Muscle of arm (tissue), 12 donors: ENCODE data around the gene RNF175. TPM values are rescaled to one million over a fixed set of nuclear protein-coding genes. Genes with fewer than 3 reads are reported as not detected.
"Not testable (repeated sequence)": the region's sequence is repeated elsewhere in the genome, so short reads cannot be mapped to it uniquely, and the experiment has no call there.

Experiments
- DNase-seq: peaks from one replicate; pipeline ENCODE4 v3.0.0-alpha.2; 2013
- polyA plus RNA-seq, 12 donors: library from polyadenylated mRNA; unstranded; fragments of 120-200 nt; gene quantifications; one replicate each; pipeline ENCODE4 v1.2.1, GENCODE V29; 2013; ENCODE audit not compliant: insufficient read length in 12 of 12

The RNF175 gene
- polyA plus RNA-seq, 12 donors, result 0.28 to 3.7 (median 0.59) TPM; not detected in 2

DNA sequence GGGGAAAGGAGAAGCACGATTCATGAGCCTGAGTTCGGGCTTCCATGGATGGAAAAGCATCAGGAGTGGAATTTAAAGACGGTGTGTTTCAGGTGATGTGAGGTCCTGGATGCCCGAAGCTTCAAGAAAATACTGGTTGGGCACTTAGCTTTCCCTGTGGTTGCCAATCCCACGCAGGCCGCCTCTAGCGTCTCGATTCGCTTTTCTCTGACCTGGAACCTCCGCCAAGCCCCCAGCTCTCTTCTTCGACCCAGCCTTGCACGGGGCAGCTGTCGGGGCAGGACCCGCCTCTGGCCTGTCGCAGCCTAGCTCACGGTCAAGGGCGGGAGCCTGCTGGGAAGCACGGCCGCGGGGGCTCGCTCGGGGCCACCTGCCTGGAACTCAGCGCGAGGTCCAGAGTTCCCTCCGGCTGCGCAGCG, 76.1 kb downstream of the RNF175 start:
- no peak for DNase-seq

DNA sequence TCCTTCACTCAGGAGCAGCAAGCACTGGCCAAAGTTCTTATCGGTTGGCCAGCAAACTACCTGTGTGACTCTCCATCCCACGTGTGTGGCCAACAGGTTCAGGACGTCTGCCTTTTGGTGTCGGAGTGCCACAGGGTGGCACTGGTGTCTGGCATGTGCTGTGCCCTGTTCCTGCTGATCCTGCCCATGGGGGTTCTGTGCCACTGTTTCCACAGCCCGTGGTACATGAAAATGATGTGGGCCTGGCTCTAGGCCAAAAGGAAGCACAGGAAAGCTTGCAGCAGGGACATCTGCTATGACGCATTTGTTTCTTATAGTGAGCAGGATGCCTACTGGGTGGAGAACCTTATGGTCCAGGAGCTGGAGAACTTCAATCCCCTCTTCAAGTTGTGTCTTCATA, 80.3 kb downstream of the RNF175 start:
- DNase-seq, result no peak

DNA sequence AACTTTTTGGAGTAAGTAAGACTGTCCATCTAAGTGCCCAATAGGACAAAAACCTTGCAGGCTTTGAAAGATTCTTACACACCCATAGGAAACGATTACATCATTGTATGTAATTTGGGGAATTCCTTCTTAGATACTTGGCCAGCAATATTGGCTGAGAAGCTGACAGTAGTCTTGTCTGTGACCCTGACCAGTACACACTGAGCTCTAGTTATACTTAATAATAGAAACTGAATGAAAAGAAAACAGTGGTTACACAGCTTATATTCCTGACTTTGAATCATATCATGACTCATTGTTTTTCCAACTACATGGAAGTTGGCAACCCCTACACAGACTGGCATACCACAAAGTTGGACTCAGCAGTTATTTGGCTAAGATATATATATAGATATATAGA, 82.8 kb downstream of the RNF175 start:
- no peak for DNase-seq

- DNase-seq, result no peak
Measured at GRCh38 chr4:153676486-153676885, 83.3 kb downstream of the RNF175 start.

- DNase-seq, result no peak
Measured at GRCh38 chr4:153669838-153670237, 90.0 kb downstream of the RNF175 start.

DNA sequence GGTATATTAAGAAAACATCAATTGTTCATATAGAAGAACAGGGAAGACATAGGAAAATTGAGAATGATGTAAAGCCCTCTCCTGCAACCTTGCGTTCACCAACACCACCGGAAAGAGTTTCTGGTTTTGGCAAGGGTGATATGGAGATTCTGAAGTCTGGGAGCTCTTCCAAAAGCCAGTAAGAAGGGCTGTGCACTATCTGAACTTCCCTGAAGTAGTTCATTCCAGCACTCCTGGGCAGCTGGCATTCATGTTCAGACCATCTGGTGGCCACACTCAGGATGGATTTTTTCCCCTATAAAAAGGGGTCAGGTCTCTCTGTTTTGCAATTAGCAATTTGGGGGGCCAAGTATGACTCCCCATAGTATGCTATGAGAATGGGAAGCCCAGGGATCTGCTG, 91.2 kb downstream of the RNF175 start:
- no peak for DNase-seq

GRCh38 chr4:153666505-153666904, 93.3 kb downstream of the RNF175 start:
- DNase-seq, result not testable (repeated sequence)

DNA sequence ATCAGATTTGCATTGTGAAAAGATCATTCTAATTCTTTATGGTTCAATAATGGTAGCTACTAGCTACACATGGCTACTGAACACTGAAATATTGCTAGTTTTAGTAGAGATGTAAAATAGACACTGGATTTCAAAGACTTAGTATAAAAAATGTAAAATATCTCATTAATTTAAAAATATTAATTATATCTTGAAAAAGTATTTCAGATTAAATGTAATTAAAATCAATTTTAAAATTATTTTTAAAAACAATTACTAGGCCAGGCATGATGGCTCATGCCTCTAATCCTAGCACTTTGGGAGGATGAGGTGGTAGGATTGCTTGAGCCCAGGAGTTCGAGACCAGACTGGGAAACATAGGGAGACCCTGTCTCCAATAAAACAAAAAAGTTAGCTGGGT, 96.2 kb downstream of the RNF175 start:
- no peak for DNase-seq

GRCh38 chr4:153661908-153662307, 97.9 kb downstream of the RNF175 start:
- no peak for DNase-seq

DNA sequence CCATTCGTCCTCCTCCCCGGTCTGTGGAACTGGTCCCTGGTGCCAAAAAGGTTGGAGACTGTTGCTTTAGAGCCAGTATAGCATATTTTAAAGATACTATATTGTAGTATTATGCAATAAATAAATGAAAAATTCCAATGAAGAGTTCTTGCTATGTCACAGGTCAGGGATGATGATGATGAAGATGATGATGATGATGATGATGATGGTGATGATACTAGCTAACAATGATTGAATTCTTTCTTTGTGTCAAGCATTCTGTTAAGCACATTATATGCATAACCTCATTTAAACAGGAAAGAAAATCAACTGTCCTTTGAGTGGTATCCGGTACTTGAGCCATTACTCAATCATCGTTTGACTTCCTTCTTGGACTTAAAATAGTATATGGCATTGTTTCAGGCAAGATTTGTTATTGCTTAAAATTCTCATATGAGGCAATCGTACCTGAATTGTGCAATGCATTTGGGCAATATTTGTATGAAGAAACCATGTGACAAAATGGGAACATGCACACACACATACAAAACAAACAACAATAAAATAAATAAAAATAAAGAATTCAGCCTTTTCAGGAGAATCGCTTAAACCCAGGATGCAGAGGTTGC, 98.5 kb downstream of the RNF175 start:
- no peak for DNase-seq

Other genes starting within 250 kb of the RNF175 start
- gene TLR2, start 75.7 kb downstream of the RNF175 start, polyA plus RNA-seq, result 1 to 10 TPM in 11 of 12 donors, not detected in 1; 1.4 to 8.2 (median 2.7) TPM
- gene SFRP2, start 29.1 kb upstream of the RNF175 start, polyA plus RNA-seq, result 100 to 1,000 TPM in 2 of 12 donors, 10 to 100 TPM in 9, not detected in 1; 18.0 to 187 (median 52.8) TPM